HCT116 (cell line): ENCODE results near the gene NAALADL2. TPM values are rescaled to one million over a fixed set of nuclear protein-coding genes. Genes with fewer than 3 reads are reported as not detected.

ENCODE experiments used
- ATAC-seq: fragments of 200-7000 bp; cut with Tn5 transposase; 2 replicates; pipeline ENCODE4 v1.9.1; 2020; ENCODE audit warnings: mild to moderate bottlenecking, moderate library complexity
- BruUV-seq: library from RNA; stranded (reverse); fragments of 400-500 nt; replicated peaks from 2 replicates; lab custom pipeline; 2021; lab: Mats Ljungman, UMichigan
- CTCF ChIA-PET: fragments of 300-600 bp; sonication (Branson Sonifier 250); formaldehyde crosslinking; loops from one replicate; lab custom pipeline; 2021; ENCODE audit warnings: antibody characterized with exemption; lab: Charles Lee
- POLR2A ChIA-PET: fragments of 300-600, 350-600 bp; sonication (Branson Sonifier 250); formaldehyde crosslinking; loops from one replicate; lab custom pipeline; 2021; ENCODE audit warnings: antibody characterized with exemption; lab: Charles Lee
- RAD21 ChIA-PET, 2 experiments: fragments of 300-600 bp; sonication (Branson Sonifier 250); formaldehyde crosslinking; loops; one replicate each; lab custom pipeline; 2023; ENCODE audit warnings: low total read pairs in 2 of 2; ENCODE audit not compliant: uncharacterized antibody in 2 of 2, unreplicated experiment in 2 of 2, low non-redundant PET in 1 of 2; lab: Charles Lee
- DNase-seq: peaks from one replicate; pipeline ENCODE4 v3.0.0-alpha.2; 2010; ENCODE audit warnings: low read depth, low spot score
- H2AFZ ChIP-seq: fragments of 200-600 bp; shearing (Covaris generic), sonication (generic); 2 replicates; pipeline ENCODE4 v1.6.1; 2017; ENCODE audit warnings: low read depth, mixed run types, mixed read lengths, antibody characterized with exemption, low read length; ENCODE audit not compliant: poor library complexity, severe bottlenecking
- H3K27ac ChIP-seq: 2 replicates; pipeline ENCODE4 v1.5.1; 2012; ENCODE audit warnings: low read depth, low read length
- H3K27me3 ChIP-seq: fragments of 200-600 bp; sonication (generic); 2 replicates; pipeline ENCODE4 v1.6.1; 2016; ENCODE audit warnings: mixed run types, low read length, mixed read lengths; ENCODE audit not compliant: insufficient read depth
- H3K36me3 ChIP-seq, 2 experiments: fragments of 200-500 bp in 1 of 2; fragments of 200-600 bp in 1 of 2; sonication (Bioruptor generic) in 1 of 2; sonication (generic) in 1 of 2; 2 replicates each; pipeline versions ENCODE4 v1.5.1 to v1.6.1; 2014 to 2016; ENCODE audit warnings: low read length in 2 of 2, inconsistent platforms in 1 of 2, mixed read lengths in 1 of 2, mixed run types in 1 of 2; ENCODE audit not compliant: insufficient read depth in 2 of 2, control insufficient read depth in 1 of 2
- H3K4me1 ChIP-seq, 2 experiments: fragments of 200-600 bp in 1 of 2; sonication (generic) in 1 of 2; 2 replicates each; pipeline versions ENCODE4 v1.5.1 to v1.6.1; 2012 to 2017; ENCODE audit warnings: low read length in 2 of 2, inconsistent platforms in 1 of 2, mild to moderate bottlenecking in 1 of 2, mixed read lengths in 1 of 2, mixed run types in 1 of 2, moderate library complexity in 1 of 2; ENCODE audit not compliant: insufficient read depth in 2 of 2, control insufficient read depth in 1 of 2
- H3K4me2 ChIP-seq: fragments of 200-600 bp; sonication (generic); 2 replicates; pipeline ENCODE4 v1.6.1; 2017; ENCODE audit warnings: mixed run types, low read length, mixed read lengths
- H3K4me3 ChIP-seq, 2 experiments: fragments of 200-600 bp in 1 of 2; sonication (generic) in 1 of 2; replicated peaks in 1 of 2; 2 replicates each; pipeline ENCODE4 v1.5.1; 2011 to 2016; ENCODE audit warnings: low read length in 2 of 2, control low read depth in 1 of 2, low read depth in 1 of 2, mild to moderate bottlenecking in 1 of 2, mixed read lengths in 1 of 2, mixed run types in 1 of 2
- H3K79me2 ChIP-seq: fragments of 200-600 bp; sonication (generic); 2 replicates; pipeline ENCODE4 v1.6.1; 2017; ENCODE audit warnings: mild to moderate bottlenecking, mixed run types, low read length, moderate library complexity, mixed read lengths; ENCODE audit not compliant: insufficient read depth
- H3K9ac ChIP-seq: fragments of 200-600 bp; sonication (generic); 2 replicates; pipeline ENCODE4 v1.6.1; 2016; ENCODE audit warnings: low read length, mixed read lengths
- H3K9me2 ChIP-seq: fragments of 200-600 bp; sonication (generic), shearing (Covaris generic); 2 replicates; pipeline ENCODE4 v1.6.1; 2017; ENCODE audit warnings: mixed run types, mild to moderate bottlenecking, moderate library complexity; ENCODE audit not compliant: insufficient read depth
- H3K9me3 ChIP-seq, 2 experiments: fragments of 200-500 bp in 1 of 2; fragments of 200-600 bp in 1 of 2; sonication (Bioruptor generic) in 1 of 2; sonication (generic) in 1 of 2; 2 replicates each; pipeline ENCODE4 v1.6.1; 2014 to 2017; ENCODE audit warnings: low read length in 2 of 2, mixed read lengths in 2 of 2, inconsistent platforms in 1 of 2, low read depth in 1 of 2, mild to moderate bottlenecking in 1 of 2, mixed run types in 1 of 2, moderate library complexity in 1 of 2; ENCODE audit not compliant: control insufficient read depth in 1 of 2, insufficient read depth in 1 of 2
- H4K20me1 ChIP-seq: fragments of 200-600 bp; sonication (generic), shearing (Covaris generic); 2 replicates; pipeline ENCODE4 v1.6.1; 2017; ENCODE audit warnings: mixed run types, mild to moderate bottlenecking, moderate library complexity; ENCODE audit not compliant: insufficient read depth
- ATF3 ChIP-seq: IDR thresholded peaks from 2 replicates; pipeline ENCODE4 v1.6.1; 2012
- CBX3 ChIP-seq: IDR thresholded peaks from 2 replicates; pipeline ENCODE4 v1.6.1; 2012; ENCODE audit warnings: low read depth
- CEBPB ChIP-seq: IDR thresholded peaks from 2 replicates; pipeline ENCODE4 v1.6.1; 2012; ENCODE audit warnings: low read depth
- CTCF ChIP-seq, 3 experiments: fragments of 200-600 bp in 1 of 3; sonication (generic) in 1 of 3; IDR thresholded peaks in 2 of 3; conservative IDR thresholded peaks in 1 of 3; 2 replicates each; pipeline ENCODE4 v1.5.1; 2012 to 2017; ENCODE audit warnings: low read depth in 2 of 3, low read length in 2 of 3, antibody characterized with exemption in 1 of 3, borderline replicate concordance in 1 of 3, control low read depth in 1 of 3, mild to moderate bottlenecking in 1 of 3, mixed read lengths in 1 of 3, mixed run types in 1 of 3, moderate library complexity in 1 of 3; ENCODE audit not compliant: insufficient read depth in 1 of 3
- EGR1 ChIP-seq: IDR thresholded peaks from 2 replicates; pipeline ENCODE4 v1.6.1; 2012; ENCODE audit warnings: low read depth
- ELF1 ChIP-seq: IDR thresholded peaks from 2 replicates; pipeline ENCODE4 v1.6.1; 2012; ENCODE audit warnings: low read depth, borderline replicate concordance
- EZH2 ChIP-seq: fragments of 200-600 bp; sonication (generic); IDR thresholded peaks from 2 replicates; pipeline ENCODE4 v1.6.1; 2017; ENCODE audit warnings: antibody characterized with exemption, mixed run types
- EZH2phosphoT487 ChIP-seq: fragments of 200-600 bp; IDR thresholded peaks from 2 replicates; pipeline ENCODE4 v1.6.1; 2018; ENCODE audit warnings: antibody characterized with exemption, borderline replicate concordance
- FOSL1 ChIP-seq: IDR thresholded peaks from 2 replicates; pipeline ENCODE4 v1.6.1; 2012; ENCODE audit warnings: low read depth
- POLR2A ChIP-seq: IDR thresholded peaks from 2 replicates; pipeline ENCODE4 v1.7.0; 2011; ENCODE audit warnings: borderline replicate concordance; ENCODE audit not compliant: insufficient read depth, insufficient read length; ENCODE audit errors: extremely low read depth
- POLR2AphosphoS5 ChIP-seq: IDR thresholded peaks from 2 replicates; pipeline ENCODE4 v1.6.1; 2011; ENCODE audit warnings: mild to moderate bottlenecking, low read depth, low read length, moderate library complexity
- RAD21 ChIP-seq: IDR thresholded peaks from 2 replicates; pipeline ENCODE4 v1.6.1; 2012; ENCODE audit warnings: low read depth, mild to moderate bottlenecking
- SRF ChIP-seq: IDR thresholded peaks from 2 replicates; pipeline ENCODE4 v1.6.1; 2012; ENCODE audit warnings: low read depth
- YY1 ChIP-seq: IDR thresholded peaks from 2 replicates; pipeline ENCODE4 v1.6.1; 2011; ENCODE audit warnings: low read length, low read depth, moderate library complexity, mild to moderate bottlenecking; ENCODE audit not compliant: insufficient replicate concordance; ENCODE audit errors: extremely low read depth
- ZBTB33 ChIP-seq: IDR thresholded peaks from 2 replicates; pipeline ENCODE4 v1.6.1; 2011; ENCODE audit warnings: mild to moderate bottlenecking, low read length, moderate library complexity; ENCODE audit not compliant: insufficient replicate concordance; ENCODE audit errors: extremely low read depth
- ZFX ChIP-seq: fragments of 450-650 bp; IDR thresholded peaks from 2 replicates; pipeline ENCODE4 v1.6.1; 2017
- ZNF274 ChIP-seq: fragments of 200-500 bp; sonication (Bioruptor generic); IDR thresholded peaks from 2 replicates; pipeline ENCODE4 v1.6.1; 2014; ENCODE audit warnings: mild to moderate bottlenecking, low read depth, low read length, inconsistent platforms
- intact Hi-C: fragments of 100-400 bp; cut with micrococcal nuclease; formaldehyde crosslinking; loops from 2 replicates; pipeline ENCODE4 v1.10.0; 2022
- total RNA-seq: library from RNA; stranded (reverse); gene quantifications from one replicate; pipeline ENCODE4 v1.2.1, GENCODE V29; 2021; ENCODE audit not compliant: unreplicated experiment

Gene NAALADL2
- total RNA-seq, 1 experiment from 2014 or later: 2.9 TPM

DNA sequence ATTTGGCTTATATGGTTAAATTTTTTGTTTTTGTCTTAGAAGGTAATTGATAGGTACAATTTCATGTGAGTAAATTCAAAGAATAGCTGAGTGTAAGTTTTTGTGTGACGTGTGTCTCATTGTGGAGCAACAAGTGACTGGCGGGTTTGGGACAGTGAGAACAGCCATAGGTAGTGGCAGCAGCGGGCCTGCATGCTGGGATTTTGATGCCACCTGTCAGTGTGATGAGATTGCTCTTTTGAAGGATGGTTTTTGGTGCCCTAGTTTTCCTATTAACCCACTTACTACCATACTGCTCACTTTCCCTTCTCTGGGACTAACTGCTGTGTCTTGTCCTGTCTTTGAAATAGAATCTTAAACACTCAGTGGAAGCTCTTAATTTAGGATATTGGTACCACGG, 522.6 kb downstream of the NAALADL2 start:
- Histone ChIP-seq H3K4me1 (no peaks in the 10 kb centered on the region), H3K36me3 (no peaks in the 10 kb centered on the region), H4K20me1 (no peaks in the 10 kb centered on the region)
- BruUV-seq: no TSS peak
- no peak for TF ChIP-seq POLR2A
- no peak for TF ChIP-seq CTCF (IDR thresholded peaks at IDR 0.05 in 2 of 3, conservative IDR thresholded peaks at IDR 0.05 in 1 of 3; ENCODE audit: borderline replicate concordance in 1 of 3, insufficient read depth in 1 of 3, low read depth in 2 of 3, low read length in 2 of 3)
- TF ChIP-seq ZBTB33: no peak
- no peak for TF ChIP-seq CEBPB
- TF ChIP-seq POLR2AphosphoS5: no peak
- TF ChIP-seq ATF3: no peak
- no peak for TF ChIP-seq YY1
- TF ChIP-seq ZNF274: no peak
- no peak for TF ChIP-seq EZH2phosphoT487
- TF ChIP-seq EZH2: no peak
- TF ChIP-seq FOSL1: no peak
- TF ChIP-seq CBX3: no peak
- TF ChIP-seq EGR1: no peak
- no peak for TF ChIP-seq ZFX
- no peak for TF ChIP-seq ELF1
- no peak for TF ChIP-seq RAD21
- TF ChIP-seq SRF: no peak
- TF ChIP-seq, all 23 proteins: peak for 0
- intact Hi-C loops: no loop called here
- Histone ChIP-seq H3K9me2 (no peaks in the 10 kb centered on the region), H2AFZ (peak overlapping the region; percentile 31), H3K9ac (no peak overlapping the region), H3K27ac (no peak overlapping the region), H3K9me3 (no peaks in the 10 kb centered on the region), H3K4me3 (no peak overlapping the region), H3K4me2 (no peak overlapping the region), H3K79me2 (no peaks in the 10 kb centered on the region), H3K27me3 (no peaks in the 10 kb centered on the region)
- ChIA-PET RAD21 (no interaction called here), POLR2A (no interaction called here), CTCF (no interaction called here)
- ATAC-seq: no peak
- no peak for DNase-seq
